Right kidney (tissue), 1 donor: ENCODE measurements around the gene TNFRSF18.

ENCODE experiments used
- DNase-seq: peaks from one replicate; pipeline ENCODE4 v3.0.0-alpha.2; 2016

The TNFRSF18 gene

DNA sequence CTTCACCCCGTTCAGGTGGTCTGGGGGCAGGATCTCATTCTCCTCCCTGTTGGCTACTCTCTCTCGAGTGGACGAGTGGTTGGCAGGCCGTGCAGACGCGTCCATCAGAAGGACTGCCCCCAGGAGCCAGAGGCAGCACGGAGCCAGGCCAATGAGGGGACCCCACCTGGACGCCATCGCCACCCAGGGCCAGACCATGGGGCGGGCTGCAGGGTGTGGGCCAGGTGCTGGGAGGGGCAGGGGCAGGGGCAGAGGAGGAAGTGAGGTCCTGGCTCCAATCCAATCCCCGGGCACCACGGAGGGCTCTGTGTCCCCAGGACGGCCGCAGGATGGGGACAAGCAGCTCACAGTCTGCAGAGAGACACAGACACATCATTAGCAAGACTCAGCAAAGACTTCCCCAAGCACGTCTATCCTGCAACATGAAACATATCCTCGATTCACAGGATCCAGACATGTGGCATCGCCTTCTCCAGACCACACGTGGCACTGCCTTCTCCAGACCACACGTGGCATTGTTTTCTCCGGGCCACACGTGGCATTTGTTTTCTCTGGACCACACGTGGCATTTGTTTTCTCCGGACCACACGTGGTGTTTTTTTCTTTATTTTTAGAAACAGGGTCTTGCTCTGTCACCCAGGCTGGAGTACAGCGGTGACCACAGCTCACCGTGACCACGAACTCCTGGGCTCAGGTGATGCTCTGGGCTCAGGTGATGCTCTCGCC lies 22.4 kb upstream of the TNFRSF18 start:
- DNase-seq = no peak

DNA sequence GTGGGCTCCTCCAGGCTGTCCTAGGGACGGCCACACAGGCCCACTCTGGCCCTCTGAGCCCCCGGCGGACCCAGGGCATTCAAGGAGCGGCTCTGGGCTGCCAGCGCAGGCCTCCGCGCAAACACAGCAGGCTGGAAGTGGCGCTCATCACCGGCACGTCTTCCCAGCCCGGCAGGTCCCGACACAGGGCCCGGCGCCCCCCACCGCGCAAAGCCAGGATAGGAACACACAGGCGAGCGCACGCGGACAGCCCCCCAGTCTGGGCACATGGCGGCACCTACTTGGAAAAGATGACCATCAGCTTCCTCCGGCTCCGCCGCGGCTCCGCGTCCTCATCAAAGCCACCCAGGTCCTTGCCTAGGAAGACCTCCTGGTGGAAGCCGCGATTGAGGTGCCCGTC lies 21.8 kb upstream of the TNFRSF18 start:
- DNase-seq = no peak

DNA sequence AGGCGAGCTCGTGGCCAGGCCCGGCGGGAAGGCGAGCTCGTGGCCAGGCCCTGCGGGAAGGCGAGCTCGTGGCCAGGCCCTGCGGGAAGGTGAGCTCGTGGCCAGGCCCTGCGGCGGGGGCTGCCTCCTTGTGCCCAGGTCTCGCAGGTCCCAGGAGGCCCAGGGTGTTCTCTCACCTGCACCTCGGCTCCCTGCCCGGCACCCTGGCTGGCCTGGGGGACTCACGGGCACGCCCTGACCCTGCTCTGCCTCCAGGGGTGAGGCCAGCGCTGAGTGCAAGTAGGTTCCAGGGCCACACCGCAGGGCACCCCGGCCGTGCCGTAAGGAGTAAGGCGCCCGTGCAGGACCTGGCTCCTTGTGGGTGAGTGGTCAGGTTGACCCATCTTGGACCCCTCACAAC lies 21.0 kb upstream of the TNFRSF18 start:
- no peak for DNase-seq

DNA sequence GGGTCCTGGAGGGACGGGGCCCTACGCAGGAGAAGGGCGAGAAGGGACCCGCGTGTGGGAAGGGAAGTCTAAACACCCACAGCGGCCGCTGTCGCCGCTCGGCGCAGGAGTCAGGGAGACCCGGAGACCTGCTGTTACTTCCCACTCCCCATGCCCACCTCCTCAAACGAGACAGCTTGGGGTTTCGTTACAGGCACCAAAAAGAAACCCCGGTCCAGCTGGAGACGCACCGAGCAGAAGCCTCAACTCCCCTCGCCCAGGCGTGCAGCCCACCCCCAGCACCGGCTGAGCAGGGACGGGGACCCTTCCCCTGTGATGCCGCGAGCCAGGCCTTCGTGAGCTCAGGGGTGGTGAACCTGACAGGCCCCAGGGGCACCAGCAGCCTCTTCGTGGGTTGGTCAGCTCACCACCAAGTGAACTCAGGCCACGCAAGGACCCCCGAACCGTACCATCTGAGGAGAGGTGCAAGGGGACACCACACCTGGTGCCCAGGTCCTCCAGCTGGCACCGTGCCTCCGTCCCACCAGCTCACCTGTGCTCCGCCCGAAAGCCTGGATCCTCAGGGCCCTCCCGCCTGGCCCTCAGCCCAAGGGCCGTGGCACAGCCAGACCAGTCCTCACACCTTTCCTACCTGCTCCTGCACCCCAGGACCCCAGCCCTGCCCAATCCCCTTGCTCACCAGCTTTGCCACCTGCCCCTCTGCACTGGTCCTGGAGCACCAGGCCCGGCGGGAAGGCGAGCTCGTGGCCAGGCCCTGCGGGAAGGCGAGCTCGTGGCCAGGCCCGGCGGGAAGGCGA lies 20.4 kb upstream of the TNFRSF18 start:
- DNase-seq = no peak

DNA sequence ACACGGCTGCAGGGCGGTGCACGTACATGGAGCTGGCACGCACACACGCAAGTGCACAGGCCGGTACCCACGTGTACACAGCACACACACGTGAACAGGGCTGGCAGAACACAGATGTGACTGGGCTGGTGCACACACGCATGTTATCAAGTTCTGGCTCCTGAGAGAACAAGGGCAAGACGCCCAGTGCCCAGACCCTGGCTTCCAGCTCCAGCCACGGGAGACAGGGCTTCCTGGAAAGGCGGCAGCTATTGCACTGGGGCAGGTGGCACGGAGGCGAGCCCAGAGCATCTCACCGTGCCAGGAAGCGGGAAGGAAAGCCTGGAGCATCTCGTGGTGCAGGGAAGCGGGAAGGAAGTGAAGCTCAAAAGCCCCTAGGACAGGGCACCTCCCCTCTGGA lies 19.5 kb upstream of the TNFRSF18 start:
- no peak for DNase-seq

DNA sequence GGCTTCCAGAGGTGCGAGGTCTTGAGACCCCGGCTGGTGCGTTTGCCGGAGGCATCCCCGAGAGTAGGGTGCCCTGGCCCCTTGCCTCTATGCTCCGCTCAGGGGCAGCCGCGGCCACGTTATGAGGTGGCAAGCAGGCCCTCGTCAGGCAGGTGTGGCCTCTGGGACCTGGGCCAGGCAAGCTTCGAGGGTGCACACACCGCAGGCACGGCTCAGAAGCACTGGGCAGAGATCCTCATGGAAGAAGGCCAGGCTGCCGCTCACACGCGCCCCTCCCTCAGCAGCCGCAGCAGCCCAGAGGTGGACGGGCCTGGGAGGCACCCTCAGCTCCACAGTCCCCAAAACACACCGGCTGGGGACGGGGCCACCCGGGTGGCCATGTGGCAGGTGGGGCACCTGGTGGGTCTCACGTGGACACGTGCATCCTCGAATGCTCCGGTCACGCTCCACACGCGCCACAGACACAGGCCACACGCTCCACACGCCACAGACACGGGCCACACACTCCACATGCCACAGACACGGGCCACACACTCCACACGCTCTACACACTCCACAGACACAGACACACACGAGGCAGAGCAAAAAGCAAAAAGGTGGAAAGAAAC lies 18.9 kb upstream of the TNFRSF18 start:
- no peak for DNase-seq

DNA sequence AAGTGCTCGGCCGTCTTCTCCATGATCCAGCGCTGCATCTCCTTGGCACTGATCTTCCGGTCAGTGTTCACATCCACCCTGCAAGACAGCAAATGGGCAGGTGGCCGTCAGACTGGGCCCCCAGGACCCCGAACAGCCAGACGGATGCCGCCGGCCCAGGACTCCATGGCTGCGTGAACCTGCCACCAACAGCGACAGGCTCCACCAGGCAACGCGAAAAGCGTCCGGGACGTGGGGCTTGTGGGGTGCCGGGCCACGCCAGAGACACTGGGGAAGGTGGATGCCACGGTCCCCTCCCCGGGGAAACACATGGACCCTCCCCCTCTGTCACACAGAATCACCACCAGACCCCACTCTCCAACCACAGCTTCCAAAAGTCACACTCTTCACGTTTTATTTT lies 17.5 kb upstream of the TNFRSF18 start:
- no peak for DNase-seq

DNA sequence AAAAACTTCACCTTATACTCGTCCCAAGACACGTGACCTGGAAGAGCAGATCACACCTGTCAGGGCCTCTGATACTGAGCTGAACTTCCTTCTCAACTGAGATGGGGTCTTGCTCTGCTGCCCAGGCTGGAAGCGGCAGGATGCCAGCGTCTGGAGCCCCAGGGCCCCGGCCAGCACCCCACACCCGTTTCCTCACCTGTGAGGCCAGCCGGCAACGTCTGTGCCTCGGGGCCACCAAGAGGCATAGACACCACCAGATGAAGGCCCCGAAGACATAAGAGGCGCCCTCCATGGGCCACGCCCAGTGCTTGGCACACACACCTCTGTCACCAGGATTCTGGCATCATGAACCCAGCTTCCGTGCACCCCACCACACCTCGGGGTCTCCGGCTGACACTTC lies 16.9 kb upstream of the TNFRSF18 start:
- no peak for DNase-seq

DNA sequence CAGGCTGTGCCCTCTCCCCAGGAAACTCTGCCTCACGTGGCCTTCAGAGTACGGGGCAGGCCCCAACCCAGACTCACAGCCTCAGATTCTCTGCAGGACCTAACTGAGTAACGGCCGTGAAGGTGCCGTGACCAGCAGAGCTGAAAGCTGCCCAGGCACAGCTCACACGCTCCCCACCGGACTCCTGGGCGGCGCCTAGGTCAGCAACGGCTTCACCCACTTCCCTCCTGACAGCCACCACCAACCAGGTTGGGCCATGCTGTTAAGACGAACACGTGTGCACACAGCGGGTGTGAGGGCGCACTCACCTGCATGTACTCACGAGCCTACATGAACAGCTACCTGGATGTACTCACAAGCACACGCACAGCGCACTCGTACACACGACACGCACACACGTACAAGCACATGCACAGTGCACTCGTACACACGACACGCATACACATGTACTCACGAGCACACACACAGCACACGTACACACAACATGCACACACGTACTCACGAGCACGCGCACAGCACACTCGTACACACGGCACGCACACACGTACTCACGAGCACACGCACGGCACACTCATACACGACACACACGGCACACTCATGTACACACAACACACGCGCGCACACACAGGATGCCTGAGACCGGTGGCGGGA lies 16.3 kb upstream of the TNFRSF18 start:
- DNase-seq = no peak

DNA sequence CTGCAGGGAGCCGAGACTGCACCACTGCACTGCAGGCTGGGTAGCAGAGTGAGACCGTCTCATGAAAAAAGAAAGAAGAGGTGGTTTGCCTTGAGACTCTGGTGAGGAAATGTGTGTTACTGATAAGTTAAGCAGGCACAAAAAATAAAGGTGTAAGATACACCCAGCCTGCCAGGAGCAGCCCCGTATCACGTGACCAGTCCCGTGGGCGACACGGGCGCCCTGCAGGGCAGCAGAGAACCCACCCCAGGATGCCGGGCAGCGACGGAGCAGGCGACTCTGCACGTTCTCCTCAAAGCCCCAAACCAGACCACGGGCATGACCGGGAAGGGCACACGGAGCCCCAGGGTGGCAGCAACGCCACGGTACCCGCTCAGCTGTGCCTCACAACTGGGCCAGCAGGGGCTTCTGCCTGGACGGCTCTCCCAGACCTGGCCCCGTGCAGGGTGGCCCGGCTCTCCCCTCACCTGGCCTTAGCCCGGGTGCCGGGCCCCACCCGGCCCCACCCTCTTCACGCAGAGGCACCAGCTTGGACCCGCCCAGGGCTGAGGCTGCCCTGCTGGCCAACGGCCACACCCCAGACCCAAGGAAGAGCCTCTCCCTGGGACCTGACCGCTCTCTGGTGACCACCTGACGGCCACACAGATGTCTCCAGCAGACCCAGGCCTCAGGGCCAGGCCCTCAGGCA lies 15.6 kb upstream of the TNFRSF18 start:
- DNase-seq = no peak

DNA sequence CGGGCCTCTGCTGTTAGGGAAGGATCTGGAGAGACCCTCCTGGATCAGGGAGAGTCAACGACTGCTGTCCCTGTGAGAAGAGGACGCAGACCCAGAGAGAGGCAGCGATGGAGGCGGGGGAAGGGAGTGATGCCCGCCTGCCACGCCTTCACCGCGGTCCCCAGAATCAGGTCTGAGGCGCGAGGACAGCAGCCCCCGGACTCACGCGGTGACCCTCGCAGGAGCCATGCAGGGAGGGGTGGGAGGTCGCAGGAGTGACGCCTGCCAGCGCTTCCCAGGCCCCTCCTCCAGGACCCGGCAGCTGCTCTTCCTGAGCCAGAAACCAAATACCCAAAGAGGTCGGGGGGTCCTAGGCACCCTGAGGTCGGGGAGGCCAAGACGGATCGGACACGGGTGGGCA lies 13.8 kb upstream of the TNFRSF18 start:
- no peak for DNase-seq

DNA sequence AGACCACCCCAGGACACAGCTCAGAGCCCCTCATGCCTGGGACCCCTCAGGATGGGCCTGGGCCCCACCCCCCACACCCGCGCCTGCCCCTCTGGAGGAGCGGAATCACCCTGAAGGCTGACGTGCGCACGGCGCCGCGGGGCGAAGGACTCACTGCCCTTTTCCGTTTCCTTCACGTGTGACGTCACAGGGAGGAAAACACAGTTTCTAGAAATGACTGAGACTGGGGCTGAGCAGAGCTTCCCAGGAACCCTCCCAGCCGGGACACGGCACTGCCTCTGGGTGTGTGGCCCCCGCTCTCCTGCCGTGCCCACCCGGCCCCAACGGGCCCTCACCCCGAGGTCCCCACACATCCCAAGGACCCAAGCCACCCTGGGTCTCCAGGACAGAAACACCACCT lies 12.9 kb upstream of the TNFRSF18 start:
- DNase-seq = no peak

DNA sequence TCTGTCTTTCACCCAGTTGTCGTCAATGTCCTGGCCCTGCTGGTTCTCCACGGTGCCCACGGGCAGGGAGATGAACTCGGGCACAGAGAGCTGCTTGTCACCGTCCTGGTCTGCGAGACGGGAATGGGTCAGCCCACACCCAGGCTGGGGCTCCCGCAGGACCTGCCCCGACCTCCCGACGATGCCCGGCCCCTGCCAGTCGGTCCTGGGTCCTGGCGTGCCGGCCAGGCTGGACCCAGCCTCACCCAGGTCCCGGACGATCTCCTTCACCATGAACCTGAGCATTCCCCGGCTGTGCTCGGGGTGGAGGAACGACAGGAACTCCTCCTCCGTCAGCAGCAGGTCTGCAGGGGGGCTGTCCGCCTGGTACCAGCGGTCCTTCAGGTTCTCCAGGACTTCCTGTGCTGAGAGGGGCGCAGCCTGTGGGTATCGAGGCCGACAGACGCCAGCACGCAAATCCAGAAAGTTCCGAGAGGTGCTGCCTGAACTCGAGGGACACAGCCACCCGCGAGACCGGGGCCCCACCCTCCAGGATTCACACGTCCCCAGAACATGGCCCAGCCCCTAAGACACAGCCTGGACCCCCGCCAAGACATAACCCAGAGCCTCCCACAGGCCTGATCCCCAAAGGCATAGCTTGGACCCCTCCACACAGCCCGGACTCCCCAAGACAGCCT lies 12.3 kb upstream of the TNFRSF18 start:
- DNase-seq = no peak

DNA sequence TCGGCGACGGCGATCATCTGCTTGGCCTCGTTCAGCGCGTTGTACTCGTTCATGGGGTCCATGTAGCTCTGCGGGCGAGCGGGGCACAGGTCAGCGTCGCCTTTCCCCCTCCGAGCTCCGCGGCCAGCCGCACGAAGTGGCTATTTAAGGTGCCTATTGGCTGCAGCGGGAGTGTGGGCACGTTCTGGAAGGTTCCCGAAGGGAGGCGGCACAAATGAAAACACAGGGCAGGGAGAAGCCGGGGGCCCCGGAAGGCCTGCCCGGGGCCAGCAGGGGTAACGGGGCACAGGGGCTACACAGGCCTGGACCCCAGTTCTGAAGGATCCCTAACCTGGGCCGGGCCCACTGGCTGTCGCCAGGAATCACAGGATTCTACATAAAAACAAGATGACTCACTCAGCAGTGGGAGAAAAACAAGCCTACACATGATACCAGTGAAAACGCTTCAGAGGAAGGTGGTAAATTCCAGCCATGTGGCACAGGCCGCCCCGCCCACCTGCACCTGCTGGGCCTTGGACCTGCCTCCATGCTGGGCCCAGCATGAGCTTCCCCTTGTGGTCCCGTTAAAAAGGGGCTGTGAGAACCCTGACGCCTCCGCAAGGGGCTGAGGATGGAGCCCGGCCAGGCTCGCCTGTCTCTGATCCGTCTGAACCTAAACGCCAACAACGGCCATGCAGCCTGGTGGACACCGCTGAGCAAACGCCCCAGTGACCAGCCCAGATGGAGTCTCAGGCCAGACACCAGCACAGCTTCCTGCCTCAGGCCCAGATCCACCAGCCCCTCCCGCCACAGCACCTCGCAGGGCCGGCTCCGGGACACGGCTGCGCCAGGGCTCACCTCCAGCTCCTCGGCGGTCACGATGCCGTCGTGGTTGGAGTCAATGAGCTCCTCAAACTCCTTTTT lies 11.5 kb upstream of the TNFRSF18 start:
- DNase-seq = no peak

DNA sequence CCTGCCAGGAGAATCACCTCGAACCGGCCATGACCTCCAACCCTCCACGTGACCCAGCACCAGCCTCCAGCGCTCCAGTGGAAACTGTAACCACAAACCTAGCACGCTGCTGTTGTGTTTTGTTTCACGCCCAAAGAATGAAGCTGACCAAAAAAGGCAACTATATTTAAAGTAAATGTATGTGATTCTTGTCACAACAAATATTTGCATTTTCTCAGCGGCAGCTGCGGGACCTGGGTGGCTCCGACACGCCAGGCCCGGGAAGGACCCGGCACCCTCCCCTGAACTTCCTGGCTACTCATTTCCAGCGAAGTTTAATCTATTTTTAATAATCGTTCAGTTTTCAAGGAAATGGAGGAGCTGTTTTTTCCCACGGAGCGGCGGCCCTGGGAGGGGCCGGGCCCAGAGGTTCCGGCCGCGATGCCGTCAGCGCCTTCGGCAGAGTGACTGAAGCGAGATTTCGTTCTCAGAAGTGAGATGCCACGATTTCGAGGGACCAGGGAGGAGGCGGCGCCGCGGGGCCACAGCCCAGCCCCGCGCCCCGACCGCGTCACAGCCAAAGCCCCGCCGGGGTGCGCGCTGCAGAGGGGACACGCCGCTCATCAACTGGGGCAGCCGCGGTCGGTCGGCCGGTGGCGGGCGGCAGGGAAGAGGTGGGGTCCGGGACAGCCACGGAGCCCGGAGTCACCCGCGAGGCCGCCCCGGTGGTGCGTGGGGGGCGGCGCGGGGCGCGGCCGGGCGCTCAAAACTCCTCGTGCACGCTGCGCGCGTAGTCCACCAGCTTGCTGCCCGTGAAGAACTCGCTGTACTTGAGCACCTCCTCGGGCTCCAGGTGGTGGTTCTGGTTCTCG lies 10.6 kb upstream of the TNFRSF18 start:
- no peak for DNase-seq

DNA sequence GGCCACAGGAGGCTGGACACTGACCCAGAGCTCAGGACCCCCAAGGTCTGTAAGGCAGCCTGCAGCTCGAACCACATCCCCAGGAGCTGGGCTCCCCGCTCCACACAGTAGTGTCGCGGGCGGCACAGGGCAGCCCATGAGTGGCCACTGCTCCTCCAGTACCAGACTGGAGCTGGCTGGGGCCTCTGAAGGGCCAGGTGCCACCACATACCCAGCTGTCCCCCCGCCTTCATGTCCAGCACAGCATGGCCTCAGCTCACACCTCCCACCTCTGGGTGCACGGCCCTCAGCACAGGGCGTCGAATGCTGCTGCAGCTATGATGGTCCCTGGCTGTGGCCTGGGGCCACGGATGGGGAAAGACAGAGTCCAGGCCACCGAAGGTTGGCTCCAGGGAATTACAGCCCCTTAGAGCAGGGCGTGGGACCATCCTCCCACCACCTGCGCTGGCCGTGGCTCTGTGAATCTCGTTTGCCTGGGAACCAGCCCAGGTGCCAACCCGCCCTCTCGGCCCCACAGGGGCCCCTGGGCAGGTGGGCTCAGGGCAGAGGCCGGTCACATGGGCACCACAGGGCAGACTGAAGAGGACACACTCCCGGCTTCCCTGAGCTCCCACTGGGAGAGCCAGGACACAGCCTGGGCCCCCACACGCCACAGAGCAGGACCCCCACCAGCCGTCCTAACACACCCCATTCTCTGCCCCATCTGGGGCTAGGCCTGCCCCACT lies 9.7 kb upstream of the TNFRSF18 start:
- DNase-seq = no peak

DNA sequence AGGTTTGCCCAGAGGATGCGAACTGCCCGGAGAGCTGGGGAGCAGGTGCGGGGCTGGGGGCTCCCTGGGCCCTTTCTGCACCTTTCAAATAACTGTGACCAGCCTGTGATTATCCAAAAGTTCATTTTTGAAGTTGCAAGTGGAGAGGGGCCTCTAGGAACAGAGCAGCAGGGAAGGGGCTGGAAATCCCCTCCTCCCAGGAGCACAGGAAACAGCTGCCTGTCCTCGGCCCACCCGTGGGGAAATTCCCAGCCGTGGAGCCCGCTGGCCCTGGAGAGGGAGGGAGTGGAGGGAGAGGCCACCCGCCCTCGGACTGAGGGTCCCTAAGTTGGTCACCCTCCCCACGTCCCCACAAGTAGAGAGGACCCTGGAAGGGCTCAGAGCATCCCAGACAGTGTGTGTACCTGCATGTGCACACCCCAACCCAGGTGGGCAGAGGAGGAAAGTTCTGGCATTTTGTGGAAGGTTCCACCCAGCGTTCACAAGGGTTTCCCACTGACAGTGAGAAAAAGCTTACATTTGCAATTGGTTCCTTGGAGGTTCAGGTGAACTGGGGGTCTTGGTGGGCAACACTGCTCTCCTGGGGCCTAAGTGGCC lies 8.8 kb upstream of the TNFRSF18 start:
- DNase-seq = no peak
